Measurements from ENCODE around the gene OGFOD2. TPM values are rescaled to one million over a fixed set of nuclear protein-coding genes. Genes with fewer than 3 reads are reported as not detected.

Gene OGFOD2
- total and polyA plus RNA-seq, 4 donors = 8.0 to 18.6 (median 12.3) TPM

DNA sequence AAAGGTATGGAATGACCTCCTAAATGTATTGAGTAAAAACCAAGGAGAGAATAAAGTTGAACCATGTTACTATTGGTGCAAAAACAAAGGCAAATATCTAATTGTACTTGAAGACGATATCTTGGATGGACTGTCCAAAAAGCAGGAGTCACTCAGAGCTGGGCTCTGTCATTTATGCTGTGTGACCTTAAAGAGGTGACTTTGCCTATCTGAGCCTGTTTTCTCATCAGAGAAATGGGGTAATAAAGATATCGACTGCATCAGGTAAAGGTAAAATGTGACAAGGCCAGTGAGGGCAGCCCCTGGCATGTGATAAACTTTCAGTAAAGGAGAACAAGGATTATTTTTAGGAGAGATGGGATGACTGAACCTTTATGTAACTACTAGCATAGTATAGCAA lies 6.9 kb upstream of the OGFOD2 start (continued):
- TF ChIP-seq ZBTB33 (IDR thresholded peaks at IDR 0.05) (no peak), GABPA (IDR thresholded peaks at IDR 0.05 in 1 of 2, conservative IDR thresholded peaks at IDR 0.05 in 1 of 2) (no peak), YY1 (IDR thresholded peaks at IDR 0.05) (no peak), ATF3 (IDR thresholded peaks at IDR 0.05) (no peak)

DNA sequence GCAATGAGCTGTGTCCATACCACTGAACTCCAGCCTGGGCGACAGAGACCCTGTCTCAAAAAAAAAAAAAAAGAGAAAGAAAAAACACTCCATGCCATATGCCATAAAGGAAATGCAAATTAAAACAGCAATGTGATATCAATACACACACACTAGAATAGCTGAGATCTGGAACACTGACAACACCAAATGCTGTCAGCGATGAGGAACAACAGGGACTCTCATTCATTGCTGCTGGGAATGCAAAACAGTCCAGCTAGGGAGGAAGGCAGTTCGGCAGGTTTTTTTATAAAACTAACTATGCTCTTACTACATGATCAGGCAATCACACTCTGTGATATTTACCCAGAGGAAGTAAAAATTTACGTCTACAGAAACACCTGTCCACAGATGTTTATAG lies 5.4 kb upstream of the OGFOD2 start:
- no peaks in the 10 kb centered on the region for H3K9me3 ChIP-seq (ENCODE audit: control insufficient read depth in 4 of 4, low read length in 3 of 4)
- H3K4me3 ChIP-seq (ENCODE audit: low read depth in 1 of 3, low read length in 3 of 3) = no peak overlapping the region
- no peak overlapping the region for H3K27ac ChIP-seq (ENCODE audit: low read depth in 1 of 2, low read length in 2 of 2)
- no peaks in the 10 kb centered on the region for H3K36me3 ChIP-seq (ENCODE audit: control insufficient read depth in 4 of 4, insufficient read depth in 3 of 4, low read depth in 1 of 4, low read length in 3 of 4)
- no peak overlapping the region for H3K9ac ChIP-seq (ENCODE audit: low read depth in 1 of 2, low read length in 2 of 2)
- 66% methylated on average over 4 of the region's 4 CpGs for WGBS
- H3K4me1 ChIP-seq (ENCODE audit: control insufficient read depth in 4 of 4, insufficient read depth in 4 of 4, low read length in 3 of 4) = peaks cover 7 to 14% (median 9%) of the 10 kb centered on the region in 4 donors
- TF ChIP-seq JUND (IDR thresholded peaks at IDR 0.05) (no peak), HNF4A (conservative IDR thresholded peaks at IDR 0.05) (no peak)
- no peaks in the 10 kb centered on the region for H3K27me3 ChIP-seq (ENCODE audit: control insufficient read depth in 4 of 4, insufficient read depth in 4 of 4, low read length in 3 of 4)
- no peak for DNase-seq (ENCODE audit: low spot score)

DNA sequence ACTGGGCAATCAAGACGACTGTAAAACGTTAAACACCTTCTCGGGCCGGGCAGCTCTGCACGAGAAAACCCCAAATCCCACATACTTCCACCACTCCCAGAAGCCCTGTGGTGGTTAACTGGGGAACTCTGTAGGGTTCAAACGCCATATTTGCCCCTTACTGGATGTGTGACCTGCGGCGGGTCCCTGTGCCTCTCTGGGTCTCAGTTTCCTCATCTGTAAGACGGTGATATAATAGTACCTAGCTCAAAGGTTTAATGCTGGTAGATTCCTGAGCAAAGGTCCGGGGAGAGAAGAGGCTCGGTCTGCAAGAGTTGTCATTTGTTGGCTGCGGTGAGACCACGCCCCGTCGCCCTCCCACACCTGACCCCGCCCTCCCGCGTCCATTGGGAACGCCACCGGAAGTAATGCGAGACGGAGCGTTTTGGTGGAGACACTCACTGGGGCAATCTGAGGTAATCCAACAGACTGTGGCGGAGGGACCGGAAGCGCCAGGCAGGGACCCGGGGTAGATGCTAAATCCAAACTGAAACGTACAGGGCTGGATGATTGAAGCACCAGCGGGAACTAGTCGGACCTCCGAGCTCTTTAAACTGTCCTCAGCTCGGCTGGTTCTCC lies 661 bp upstream of the OGFOD2 start:
- Histone ChIP-seq H3K4me1 (ENCODE audit: control insufficient read depth in 4 of 4, insufficient read depth in 4 of 4, low read length in 3 of 4) (peaks cover 0 to 46% (median 32%) of the 10 kb centered on the region in 4 donors), H3K27me3 (ENCODE audit: control insufficient read depth in 4 of 4, insufficient read depth in 4 of 4, low read length in 3 of 4) (no peaks in the 10 kb centered on the region), H3K9me3 (ENCODE audit: control insufficient read depth in 4 of 4, low read length in 3 of 4) (no peaks in the 10 kb centered on the region), H3K4me3 (ENCODE audit: low read depth in 1 of 3, low read length in 3 of 3) (peak overlapping the region; percentile 84 to 98 (median 91)), H3K9ac (ENCODE audit: low read depth in 1 of 2, low read length in 2 of 2) (peak overlapping the region; percentile 89 to 94), H3K27ac (ENCODE audit: low read depth in 1 of 2, low read length in 2 of 2) (peak overlapping the region; percentile 92 to 98), H3K36me3 (ENCODE audit: control insufficient read depth in 4 of 4, insufficient read depth in 3 of 4, low read depth in 1 of 4, low read length in 3 of 4) (peaks cover 0 to 3% (median under 1%) of the 10 kb centered on the region in 4 donors)
- TF ChIP-seq GABPA (IDR thresholded peaks at IDR 0.05 in 1 of 2, conservative IDR thresholded peaks at IDR 0.05 in 1 of 2) (peak; percentile 98 to 99), JUND (IDR thresholded peaks at IDR 0.05) (peak; percentile 37 to 63), RXRA (IDR thresholded peaks at IDR 0.05) (peak; percentile 86 to 89), MAX (IDR thresholded peaks at IDR 0.05) (peak; percentile 73), ATF3 (IDR thresholded peaks at IDR 0.05) (peak; percentile 15), ZBTB33 (IDR thresholded peaks at IDR 0.05) (no peak), SP1 (IDR thresholded peaks at IDR 0.05) (peak; percentile 74), FOXA2 (IDR thresholded peaks at IDR 0.05) (no peak), RAD21 (IDR thresholded peaks at IDR 0.05) (peak; percentile 18 to 53), HNF4A (conservative IDR thresholded peaks at IDR 0.05) (peak; percentile 67 to 70), HNF4G (IDR thresholded peaks at IDR 0.05) (no peak), NR2F2 (IDR thresholded peaks at IDR 0.05) (peak; percentile 78), FOXA1 (IDR thresholded peaks at IDR 0.05) (peak; percentile 52), EGR1 (IDR thresholded peaks at IDR 0.05; ENCODE audit: low read depth in 2 of 2) (no peak), TAF1 (conservative IDR thresholded peaks at IDR 0.05) (peak; percentile 35), CTCF (IDR thresholded peaks at IDR 0.05; ENCODE audit: low read depth, low read length, missing input control) (no peak), YY1 (IDR thresholded peaks at IDR 0.05) (peak; percentile 86)
- TF ChIP-seq, protein P1, sequence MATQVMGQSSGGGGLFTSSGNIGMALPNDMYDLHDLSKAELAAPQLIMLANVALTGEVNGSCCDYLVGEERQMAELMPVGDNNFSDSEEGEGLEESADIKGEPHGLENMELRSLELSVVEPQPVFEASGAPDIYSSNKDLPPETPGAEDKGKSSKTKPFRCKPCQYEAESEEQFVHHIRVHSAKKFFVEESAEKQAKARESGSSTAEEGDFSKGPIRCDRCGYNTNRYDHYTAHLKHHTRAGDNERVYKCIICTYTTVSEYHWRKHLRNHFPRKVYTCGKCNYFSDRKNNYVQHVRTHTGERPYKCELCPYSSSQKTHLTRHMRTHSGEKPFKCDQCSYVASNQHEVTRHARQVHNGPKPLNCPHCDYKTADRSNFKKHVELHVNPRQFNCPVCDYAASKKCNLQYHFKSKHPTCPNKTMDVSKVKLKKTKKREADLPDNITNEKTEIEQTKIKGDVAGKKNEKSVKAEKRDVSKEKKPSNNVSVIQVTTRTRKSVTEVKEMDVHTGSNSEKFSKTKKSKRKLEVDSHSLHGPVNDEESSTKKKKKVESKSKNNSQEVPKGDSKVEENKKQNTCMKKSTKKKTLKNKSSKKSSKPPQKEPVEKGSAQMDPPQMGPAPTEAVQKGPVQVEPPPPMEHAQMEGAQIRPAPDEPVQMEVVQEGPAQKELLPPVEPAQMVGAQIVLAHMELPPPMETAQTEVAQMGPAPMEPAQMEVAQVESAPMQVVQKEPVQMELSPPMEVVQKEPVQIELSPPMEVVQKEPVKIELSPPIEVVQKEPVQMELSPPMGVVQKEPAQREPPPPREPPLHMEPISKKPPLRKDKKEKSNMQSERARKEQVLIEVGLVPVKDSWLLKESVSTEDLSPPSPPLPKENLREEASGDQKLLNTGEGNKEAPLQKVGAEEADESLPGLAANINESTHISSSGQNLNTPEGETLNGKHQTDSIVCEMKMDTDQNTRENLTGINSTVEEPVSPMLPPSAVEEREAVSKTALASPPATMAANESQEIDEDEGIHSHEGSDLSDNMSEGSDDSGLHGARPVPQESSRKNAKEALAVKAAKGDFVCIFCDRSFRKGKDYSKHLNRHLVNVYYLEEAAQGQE (IDR thresholded peaks at IDR 0.05) = peak; percentile 64
- DNase-seq (ENCODE audit: low spot score) = peak; percentile 99
- WGBS = under 1% methylated on average over 32 of the region's 32 CpGs

Data from liver (tissue), 9 donors.